ENCODE measurements around the gene SH3BP5L.
"Not testable (repeated sequence)": the region's sequence is repeated elsewhere in the genome, so short reads cannot be mapped to it uniquely, and the experiment has no call there.

Gene SH3BP5L

DNA sequence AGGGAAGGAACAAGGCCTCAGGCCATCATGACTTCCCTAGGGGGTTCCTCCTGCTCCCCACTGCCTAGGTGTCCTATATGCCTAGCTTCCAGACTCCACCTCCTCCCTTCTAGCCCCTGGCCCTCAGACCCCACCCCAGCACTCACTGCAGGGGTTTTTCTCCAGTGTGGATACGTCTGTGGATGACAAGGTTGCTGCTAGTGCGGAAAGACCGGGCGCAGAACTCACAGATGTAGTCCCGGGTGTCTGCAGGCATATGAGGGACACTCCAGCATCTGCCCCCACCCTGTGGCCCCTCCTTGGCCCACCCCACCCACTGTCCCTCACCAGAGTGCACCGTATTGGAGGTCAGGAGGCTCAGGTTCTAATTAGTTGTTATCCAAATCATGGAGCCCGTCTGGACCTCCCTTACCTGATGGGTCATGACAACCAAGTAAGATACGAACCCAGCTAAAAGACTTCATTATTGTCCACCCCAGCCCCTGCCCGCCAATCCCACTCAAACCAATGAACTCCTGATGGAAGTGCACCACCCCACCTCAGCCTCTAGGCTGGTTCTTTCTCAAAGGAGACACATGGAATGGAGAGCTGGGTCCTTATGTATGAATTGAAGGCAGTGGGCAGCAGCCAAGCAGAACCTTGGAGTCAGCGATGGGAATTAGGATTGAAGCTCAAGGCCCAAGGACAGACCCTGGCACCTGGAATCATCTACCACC, 25.0 kb upstream of the SH3BP5L start:
- no peak for DNase-seq

DNA sequence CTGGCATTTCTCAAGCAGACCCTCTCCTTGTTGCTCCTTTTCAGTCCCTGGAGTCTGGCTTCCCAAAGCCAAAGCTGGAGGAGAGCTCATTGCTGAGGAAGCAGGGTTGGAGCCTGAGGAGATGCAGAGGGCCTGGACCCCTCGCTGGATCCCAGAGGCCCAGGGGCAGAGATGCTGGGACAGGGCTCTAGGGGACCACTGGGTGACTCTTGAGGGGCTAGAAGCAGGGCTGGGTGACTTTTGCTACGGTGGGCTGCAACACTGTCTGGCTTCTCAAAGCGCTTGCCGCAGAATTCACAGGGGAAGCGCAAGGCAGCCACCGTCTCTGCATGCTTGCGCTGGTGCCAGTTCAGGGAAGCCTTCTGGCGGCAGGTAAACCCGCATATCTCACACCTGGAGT, 24.4 kb upstream of the SH3BP5L start:
- DNase-seq = no peak

DNA sequence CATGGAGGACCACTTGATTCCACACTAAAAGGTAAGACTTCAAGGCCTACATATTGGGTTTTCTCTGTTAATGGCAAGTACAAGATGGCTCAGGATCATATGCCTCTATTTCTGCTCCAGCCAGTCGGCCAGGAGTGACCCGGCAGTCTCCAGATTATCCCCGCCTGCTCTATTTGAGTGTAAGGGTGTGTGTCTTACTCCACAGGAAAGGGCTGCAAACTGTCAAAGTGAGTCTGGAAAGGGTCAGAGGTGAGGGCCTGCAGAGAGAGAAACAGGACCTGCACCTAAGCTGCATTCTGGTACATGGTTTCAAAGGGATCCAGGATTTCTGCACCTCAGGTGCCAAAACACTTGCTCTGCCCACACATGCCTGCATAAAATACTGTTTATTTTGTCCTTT, 23.9 kb upstream of the SH3BP5L start:
- DNase-seq = no peak

DNA sequence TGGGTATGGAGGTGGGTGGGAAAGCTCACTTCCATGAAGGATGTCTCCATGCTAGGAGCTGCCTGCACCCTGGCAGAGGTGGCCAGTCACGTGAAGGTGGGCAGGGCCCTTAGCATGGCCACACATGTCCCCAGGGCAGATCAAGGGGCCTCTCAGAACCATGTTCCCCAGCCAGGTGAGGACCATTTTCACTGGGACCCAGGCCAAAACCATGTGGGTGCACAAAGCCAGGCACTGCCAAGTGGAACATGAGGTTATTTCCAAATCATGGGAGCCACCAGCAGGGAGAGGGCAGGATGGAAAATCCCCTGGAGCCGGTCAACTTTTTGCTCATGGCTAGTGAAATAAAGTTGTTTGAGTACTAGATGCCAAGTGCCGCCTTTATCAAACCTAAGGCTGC, 23.4 kb upstream of the SH3BP5L start:
- no peak for DNase-seq

DNA sequence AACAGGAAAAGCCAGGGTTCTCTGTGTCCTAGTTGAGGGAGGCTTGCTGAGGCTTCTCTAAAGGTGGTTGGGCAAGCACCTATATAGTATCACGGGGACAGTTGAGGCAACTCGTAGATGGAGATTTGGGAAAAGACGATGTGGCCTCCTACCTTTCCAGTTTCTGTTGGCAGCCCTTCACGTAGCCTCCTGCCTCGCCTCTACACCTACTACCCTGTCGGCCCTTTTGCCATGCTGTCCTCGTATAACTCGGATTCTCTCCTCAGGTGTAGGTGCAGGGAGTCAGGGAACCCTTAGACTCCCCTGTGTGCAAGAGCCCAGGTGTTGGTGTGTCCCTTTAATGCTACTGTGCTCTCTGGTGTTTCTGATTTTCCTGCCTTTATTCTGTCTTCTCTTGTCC, 22.9 kb upstream of the SH3BP5L start:
- DNase-seq = no peak

DNA sequence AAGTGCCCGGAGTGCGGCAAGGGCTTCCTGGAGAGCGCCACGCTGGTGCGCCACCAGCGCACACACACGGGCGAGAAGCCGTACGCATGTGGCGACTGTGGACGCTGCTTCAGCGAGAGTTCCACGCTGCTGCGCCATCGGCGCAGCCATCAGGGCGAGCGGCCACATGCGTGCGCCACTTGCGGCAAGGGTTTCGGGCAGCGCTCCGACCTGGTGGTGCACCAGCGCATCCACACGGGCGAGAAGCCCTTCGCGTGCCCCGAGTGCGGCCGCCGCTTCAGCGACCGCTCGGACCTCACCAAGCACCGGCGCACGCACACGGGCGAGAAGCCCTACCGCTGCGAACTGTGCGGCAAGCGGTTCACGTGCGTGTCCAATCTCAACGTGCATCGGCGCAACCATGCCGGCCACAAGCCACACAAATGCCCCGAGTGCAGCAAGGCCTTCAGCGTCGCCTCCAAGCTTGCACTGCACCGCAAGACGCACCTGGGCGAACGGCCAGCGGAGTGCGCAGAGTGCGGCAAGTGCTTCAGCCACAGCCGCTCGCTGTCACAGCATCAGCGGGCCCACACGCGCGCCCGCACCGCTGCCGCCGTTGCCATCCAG, 22.3 kb upstream of the SH3BP5L start:
- no peak for DNase-seq

DNA sequence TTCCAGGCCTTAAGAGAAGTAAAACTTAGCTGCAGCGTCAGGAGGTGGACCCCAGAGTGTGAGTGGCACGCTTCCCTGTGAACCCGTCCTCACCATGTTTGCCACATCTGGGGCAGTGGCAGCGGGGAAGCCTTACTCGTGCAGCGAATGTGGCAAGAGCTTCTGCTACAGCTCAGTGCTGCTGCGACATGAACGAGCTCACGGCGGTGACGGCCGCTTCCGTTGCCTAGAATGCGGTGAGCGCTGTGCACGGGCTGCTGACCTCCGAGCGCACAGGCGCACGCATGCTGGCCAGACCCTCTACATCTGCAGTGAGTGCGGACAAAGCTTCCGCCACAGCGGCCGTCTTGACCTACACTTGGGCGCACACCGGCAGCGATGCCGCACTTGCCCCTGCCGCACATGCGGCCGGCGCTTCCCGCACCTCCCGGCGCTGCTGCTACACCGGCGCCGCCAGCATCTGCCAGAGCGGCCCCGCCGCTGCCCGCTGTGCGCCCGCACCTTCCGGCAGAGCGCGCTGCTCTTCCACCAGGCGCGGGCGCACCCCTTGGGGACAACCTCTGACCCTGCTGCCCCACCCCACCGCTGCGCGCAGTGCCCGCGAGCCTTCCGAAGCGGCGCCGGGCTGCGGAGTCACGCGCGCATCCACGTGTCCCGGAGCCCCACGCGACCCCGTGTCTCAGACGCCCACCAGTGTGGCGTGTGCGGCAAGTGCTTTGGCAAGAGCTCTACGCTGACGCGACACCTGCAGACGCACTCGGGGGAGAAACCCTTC, 21.7 kb upstream of the SH3BP5L start:
- no peak for DNase-seq

DNA sequence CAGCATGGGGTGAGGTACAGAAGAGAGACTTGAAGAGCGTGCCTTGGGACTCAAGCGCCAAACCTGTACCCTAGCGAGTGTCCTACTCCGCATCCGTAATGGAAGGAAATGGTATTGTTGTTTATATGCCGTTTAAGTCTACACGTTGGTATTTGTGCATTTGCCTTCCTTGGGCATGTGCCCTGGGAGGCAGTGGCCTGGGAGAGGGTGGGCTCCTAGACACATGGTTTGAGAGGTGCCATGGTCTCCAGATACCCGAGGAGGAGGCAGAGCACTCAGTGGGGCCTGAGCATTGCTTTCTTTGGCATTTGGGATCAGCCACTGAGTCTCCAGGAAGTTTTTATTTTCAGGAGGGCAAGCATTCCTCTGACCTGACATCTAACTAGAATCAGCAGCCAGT, 18.8 kb upstream of the SH3BP5L start:
- no peak for DNase-seq

DNA sequence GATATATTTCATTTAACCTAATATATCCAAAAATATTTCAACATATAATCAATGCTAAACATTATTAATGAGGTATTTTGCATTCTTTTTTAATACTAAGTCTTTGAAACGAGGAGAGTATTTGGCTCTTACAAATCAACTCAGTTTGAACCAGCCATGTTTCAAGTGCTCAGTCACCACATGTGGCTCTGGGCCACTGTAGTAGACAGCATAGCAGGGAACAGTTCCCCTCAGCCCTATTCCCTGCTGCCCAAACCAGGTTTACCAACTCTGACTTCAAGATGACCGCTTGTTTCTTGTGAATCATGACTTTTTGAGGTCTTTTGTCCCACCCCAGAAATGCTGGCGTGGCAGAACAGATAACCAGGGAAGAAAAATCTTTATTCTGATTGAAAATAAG, 18.0 kb upstream of the SH3BP5L start:
- no peak for DNase-seq

DNA sequence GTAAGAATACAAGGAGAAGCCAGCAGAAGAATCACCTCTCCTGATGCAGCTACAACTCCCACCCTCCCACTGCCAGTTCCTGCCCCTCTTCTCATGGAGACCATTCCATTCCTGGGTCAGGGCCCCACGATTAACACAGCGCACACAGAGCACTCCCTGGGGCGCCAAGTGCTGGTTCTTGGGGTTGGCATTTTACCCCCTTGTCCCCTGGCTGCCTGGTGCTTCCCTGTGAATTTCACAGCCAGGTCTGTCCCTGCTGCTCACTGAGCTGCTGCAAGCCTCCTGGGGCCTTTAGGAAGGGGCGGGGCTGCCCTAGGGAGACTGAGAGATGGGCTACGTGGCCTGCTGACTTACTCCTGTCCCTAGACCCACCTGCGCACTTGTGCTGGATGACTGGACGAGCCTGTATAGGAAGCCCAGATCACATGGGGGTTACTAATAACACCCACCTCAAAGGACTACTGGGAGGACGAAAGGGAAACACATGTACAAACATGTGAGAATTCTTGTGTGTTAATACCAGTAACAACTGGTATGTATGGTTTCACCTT, 17.1 kb upstream of the SH3BP5L start:
- no peak for DNase-seq

DNA sequence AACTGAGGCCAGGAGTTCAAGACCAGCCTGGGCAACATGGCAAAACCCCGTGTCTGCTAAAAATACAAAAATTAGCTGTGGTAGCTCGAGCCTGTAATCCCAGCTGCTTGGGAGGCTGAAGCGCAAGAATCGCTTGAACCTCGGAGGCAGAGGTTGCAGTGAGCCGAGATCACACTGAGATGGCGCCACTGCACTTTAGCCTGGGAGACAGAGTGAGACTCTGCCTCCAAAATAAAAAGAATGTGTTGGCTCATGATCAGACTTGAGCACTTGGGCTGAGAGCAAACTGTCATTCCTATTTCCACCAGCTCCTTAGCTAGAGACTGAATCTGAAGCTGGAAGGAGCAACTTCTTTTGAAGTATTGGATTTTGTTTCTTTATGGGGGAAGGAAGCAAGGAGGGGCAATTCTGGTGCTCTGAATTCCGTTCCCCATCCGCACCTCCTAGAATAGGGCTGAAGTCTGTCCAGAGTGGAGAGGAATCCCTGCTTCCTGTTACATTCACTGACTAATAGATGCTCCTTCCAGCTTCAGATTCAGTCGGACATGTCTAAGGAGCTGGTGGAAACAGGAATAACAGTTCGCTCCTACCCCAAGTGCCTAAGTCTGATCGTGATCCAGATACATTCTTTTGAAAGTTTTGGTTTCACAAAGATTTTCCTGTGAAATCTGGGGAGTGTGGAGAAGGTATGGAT, 16.1 kb upstream of the SH3BP5L start:
- no peak for DNase-seq

DNA sequence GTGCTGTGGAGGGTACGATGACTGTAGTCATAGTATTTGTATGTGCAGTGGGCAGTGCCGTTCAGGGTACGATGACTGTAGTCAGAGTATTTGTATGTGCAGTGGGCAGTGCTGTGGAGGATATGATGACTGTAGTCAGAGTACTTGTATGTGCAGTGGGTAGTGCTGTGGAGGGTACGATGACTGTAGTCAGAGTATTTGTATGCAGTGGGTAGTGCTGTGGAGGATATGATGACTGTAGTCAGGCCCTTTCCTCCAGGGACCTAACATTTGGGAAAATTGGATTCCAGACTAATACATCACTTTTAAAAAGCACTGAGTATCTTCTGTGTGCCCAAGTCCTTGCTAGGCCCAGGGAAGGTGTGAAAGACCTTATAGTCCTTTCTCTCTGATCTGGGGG, 15.2 kb upstream of the SH3BP5L start:
- no peak for DNase-seq

DNA sequence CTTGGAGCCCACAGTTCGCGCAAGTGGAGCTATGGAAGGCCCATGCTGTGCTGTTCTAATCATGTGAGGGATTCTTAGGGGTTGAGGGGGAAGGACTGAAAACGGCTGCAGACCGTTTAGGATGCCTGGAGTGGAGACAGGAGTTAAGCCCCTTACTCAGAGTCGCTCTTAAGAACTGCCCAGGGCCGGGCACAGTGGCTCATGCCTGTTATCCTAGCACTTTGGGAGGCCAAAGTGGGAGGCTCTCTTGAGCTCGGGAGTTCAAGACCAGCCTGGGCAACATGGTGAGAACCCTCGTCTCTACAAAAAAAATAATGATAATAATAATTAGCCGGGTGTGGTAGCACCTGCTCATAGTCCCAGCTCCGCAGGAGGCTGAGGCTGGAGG, 13.4 kb upstream of the SH3BP5L start:
- no peak for DNase-seq

DNA sequence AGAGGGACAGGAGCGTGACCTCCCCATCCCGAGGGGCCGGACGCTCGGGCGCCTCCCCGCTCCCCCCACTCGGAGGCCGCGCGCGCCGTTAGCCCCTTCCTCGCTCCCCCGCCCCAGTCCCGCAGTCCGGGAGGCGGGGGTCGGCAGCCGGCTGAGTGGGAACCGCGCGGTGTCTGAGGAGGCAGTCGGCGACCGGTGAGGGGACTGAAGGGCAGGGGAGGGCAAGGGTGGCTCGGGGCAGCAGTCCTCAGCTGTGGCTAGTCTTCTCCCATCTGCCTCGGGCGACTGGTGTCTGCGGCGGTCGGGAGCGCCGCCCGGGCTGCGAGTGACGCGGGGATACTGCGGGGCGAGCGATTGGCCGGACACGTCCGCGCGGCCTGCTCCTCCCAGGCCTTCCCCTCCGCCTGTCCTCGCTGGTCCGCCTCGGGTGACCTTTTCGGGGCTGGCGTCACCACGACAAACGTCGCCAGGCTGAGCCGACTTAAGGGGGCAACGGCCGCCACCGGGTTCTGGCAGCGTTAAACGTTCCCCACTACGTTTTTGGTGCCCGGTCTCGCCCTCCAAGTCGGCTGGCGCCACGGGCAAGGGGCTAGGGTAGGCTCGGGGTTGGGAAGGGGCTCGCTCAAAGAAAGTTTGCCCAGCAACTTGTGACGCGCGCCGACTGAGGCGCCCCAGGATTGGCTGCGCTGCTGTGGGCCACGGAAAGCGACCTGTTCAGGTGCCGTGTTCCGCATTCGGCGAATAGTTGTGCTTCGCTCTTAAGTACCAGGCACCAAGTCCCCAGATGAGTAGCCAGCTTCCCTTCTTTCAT, 12.8 kb upstream of the SH3BP5L start:
- DNase-seq = peak; percentile 75

DNA sequence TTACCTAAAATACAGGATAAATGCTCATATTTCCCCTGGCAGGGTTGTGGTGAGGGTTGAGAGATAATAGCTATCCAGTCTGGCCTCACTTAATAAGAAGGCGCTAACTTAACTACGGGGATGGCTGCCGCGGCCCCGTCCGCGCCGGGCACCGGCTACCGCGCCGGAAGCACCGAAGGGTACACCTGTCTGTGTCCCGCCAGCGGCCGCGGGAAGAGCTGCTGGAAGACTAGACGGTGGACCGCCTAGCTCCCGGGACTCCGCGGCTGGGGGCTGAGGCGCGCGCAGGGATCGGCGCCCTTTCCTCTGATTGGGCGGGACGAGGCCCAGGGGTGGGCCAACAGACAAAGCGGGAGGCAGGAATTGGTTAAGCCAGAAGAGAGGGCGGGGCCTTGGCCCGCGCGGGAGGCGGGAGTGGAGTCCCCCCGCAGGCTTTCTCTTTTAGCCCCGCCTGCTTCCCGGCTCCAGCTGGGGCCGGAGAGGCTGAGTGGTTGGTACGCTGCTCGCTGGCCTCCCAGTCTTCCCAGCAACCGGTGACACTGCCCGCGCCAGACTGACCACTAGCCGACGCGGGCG, 12.2 kb upstream of the SH3BP5L start, which contains the start of gene ZNF672:
Gene ZNF672 (plus strand): TSS at position 444 of the 576 bp plus-strand sequence. CDS start 9,051 bp downstream, outside the sequence.
- DNase-seq = peak; percentile 96

DNA sequence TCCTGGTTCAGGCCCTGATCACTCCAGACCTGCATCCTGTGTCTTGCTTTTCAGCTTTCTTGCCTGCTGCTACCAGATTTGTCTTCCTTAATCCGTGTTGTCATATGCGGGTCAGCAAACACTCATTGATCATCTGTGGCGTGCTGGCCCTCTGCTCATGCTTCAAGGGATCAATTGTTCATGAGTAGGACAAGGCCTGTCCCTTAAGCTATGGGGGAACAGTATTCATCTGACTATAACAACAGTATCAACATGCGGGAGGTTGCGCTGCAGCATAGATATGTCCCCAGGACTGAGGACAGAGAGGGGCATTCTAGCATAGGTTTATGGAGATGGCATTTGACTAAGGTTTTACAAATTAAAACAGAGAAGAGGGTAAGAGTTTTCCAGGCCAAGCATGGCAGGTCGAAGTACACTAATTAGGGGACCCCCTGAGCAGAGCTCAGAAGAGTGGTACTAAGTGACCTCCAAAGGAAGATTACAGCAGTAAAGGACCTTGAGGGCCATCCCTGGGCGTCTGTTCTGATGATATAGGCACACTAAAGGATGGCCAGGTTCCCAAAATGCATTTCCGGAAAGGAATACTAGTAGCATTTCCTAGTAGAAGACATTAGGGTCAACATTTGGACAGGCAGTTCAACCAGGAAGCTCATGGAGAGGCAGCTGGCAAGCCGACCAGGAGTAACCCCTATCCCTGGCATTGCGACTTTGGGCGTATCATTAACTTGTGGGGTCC, 11.5 kb upstream of the SH3BP5L start:
- DNase-seq = no peak

DNA sequence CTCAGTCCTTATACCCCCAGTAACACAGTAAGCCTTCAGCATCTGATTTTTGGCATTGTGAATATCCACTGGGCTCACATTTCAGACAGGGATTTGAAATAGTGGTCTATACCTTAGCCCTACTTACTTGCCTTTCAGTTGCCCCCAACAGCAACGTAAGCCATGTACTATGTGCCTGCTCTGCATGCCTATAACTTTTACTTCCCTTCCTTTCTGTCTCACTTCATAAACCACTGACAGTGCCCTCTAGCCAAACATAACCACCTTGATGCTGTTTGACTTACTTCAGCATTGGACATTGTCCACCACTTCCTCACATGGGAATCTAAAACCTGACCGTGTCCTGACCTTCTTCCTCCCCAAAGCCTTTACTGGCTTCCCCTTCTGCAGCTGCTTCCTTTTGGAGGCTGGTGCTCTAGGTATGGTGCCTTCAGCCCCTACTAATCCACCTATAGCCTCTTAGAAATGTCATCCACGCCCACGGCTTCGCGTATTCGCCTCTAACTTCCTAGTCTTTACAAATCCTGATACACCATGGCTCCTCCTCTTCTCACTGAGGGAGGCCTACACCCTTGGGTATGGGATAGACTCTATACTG, 8.7 kb upstream of the SH3BP5L start:
- no peak for DNase-seq

DNA sequence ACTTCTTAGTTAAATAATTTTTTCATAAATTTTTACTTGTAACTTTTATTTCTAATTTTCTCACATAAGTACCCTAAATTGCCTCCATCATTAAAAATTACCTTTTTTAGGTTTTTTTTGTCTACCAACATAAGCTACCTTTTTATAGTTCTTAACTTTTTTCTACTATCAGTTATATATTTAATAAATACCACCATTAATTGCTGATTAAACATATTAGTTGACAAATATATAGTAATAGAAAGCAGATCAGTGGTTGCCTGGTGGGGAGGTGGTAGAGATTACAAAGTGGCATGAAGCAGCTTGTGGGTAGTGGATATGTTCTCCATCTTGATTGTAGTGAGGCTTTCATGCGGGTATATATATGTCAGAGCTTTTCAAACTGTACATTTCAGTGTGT, 6.1 kb upstream of the SH3BP5L start:
- no peak for DNase-seq

DNA sequence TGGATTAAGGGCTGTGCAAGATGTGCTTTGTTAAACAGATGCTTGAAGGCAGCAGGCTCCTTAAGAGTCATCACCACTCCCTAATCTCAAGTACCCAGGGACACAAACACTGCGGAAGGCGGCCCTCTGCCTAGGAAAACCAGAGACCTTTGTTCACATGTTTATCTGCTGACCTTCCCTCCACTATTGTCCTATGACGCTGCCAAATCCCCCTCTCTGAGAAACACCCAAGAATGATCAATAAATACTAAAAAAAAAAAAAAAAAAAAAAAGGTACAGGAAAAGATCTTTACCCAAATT, 5.0 kb upstream of the SH3BP5L start:
- DNase-seq = not testable (repeated sequence)

DNA sequence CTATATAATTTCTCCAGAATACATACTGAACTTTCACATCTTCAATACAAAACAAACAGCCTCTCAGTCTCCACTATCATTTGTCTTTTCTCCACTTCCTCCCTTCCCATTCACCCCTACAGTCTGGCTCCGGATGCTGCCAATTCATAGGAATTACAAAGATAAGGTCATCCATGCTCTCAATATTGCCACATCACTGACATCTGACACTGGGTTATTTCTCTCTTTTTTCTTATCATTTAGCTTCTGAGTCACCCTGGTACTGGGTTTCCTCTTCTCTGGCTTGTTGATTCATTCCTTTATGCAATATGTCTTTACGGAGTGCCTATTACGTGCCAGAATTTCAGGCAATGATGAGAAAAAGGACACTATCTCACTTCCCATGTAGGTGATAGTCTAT, 3.1 kb upstream of the SH3BP5L start:
- no peak for DNase-seq

DNA sequence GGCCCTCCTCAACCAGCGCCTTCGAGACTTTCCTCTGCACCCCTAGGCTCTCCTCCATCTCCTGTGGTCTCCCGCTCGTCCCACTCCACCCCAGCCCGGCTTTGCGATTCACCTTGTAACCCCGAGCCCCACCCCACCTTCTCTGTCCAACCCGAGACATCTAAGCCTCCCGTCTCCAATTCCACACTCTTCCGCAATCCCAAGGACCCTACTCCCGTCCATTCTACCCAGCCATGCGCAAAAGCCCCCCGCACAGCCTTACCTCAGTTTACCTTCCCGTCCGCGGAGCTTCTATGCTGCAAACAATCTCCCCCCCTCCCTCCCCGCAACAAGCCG, 174 bp downstream of the SH3BP5L start:
- no peak for DNase-seq

Measured in NCI-H2107 (cell line).